Kidney epithelial cell (primary cell): ENCODE data around the gene PAFAH1B2. TPM values are rescaled to one million over a fixed set of nuclear protein-coding genes. Genes with fewer than 3 reads are reported as not detected.

Source experiments
- DNase-seq: peaks from one replicate; pipeline ENCODE4 v3.0.0-alpha.2; 2010; ENCODE audit warnings: low read depth
- H3K27me3 ChIP-seq: 2 replicates; pipeline ENCODE4 v1.6.0; 2011; ENCODE audit warnings: low read length; ENCODE audit not compliant: control insufficient read depth, insufficient read depth
- H3K36me3 ChIP-seq: 2 replicates; pipeline ENCODE4 v1.5.1; 2011; ENCODE audit warnings: low read length; ENCODE audit not compliant: control insufficient read depth, insufficient read depth
- H3K4me3 ChIP-seq: 2 replicates; pipeline ENCODE4 v1.5.1; 2011; ENCODE audit warnings: low read depth, mild to moderate bottlenecking, control low read depth, low read length
- CTCF ChIP-seq: IDR thresholded peaks from 2 replicates; pipeline ENCODE4 v1.5.1; 2011; ENCODE audit warnings: mild to moderate bottlenecking, moderate library complexity, low read length, control low read depth, inconsistent platforms; ENCODE audit not compliant: insufficient read depth, poor library complexity, severe bottlenecking
- total RNA-seq: library from RNA; depleted of rRNA; stranded (reverse); fragments of >200 nt; gene quantifications from 2 replicates; pipeline ENCODE4 v1.2.3, GENCODE V29; 2015

Gene PAFAH1B2
- total RNA-seq, 1 donor from 2014 or later = 116 TPM

GRCh38 chr11:117170210-117170609 lies 26.1 kb downstream of the PAFAH1B2 start:
- no peaks in the 10 kb centered on the region for H3K27me3 ChIP-seq
- TF ChIP-seq CTCF = no peak
- no peak overlapping the region for H3K4me3 ChIP-seq
- DNase-seq = no peak
- H3K36me3 ChIP-seq = no peaks in the 10 kb centered on the region

DNA sequence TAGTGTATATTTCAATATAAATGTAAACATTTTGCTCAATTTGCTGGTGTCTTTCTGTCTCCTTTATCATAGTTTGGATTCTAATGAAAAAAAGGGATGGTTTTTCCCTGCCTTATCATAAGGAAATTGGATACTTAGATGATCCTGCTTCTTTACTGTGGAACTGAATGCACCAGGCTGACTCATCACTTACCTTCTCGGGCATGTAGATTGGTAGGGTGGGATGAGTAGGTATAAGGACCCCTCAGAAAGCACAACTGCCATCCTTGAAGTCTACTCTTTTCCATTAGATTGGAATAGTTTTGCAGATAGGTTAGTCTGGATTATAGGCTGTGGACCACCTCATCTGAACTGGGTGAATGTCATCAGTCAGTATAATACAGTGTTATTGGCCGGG lies 26.9 kb downstream of the PAFAH1B2 start:
- TF ChIP-seq CTCF = no peak
- no peaks in the 10 kb centered on the region for H3K36me3 ChIP-seq
- no peaks in the 10 kb centered on the region for H3K27me3 ChIP-seq
- no peak overlapping the region for H3K4me3 ChIP-seq
- DNase-seq = no peak

- no peak for TF ChIP-seq CTCF
- no peaks in the 10 kb centered on the region for H3K27me3 ChIP-seq
- H3K36me3 ChIP-seq = no peaks in the 10 kb centered on the region
- no peak overlapping the region for H3K4me3 ChIP-seq
- DNase-seq = no peak
Measured at GRCh38 chr11:117171404-117172061, 27.4 kb downstream of the PAFAH1B2 start.

DNA sequence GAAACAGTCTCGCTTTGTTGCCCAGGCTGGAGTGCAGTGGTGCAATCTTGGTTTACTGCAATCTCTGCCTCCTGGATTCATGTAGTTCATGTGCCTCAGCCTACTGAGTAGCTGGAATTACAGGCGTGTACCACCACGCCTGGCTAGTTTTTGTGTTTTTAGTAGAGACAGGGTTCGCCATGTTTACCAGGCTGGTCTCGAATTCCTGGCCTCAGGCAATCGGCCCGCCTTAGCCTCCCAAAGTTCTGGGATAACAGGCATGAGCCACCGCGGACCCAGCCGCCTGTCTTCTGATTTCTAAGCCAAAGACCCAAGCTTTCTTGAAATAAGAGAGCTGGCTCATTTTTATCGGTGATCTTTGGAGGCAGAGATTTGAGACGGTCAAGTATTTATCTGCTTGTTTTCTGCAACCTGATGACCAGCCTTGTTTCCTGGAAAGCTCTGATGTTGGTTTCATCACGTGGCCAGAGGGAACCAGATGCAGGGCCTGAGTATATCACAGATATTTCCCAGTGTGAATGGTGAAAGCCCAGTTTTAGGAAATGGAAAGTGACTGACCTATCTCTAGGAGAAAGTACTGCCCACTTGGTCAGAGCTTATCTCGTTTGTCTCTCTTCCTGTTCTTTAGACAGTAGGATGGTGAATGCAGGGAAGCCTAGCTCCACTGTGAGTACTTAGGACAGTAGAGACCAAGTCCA lies 28.8 kb downstream of the PAFAH1B2 start:
- no peak for DNase-seq
- H3K27me3 ChIP-seq = no peaks in the 10 kb centered on the region

GRCh38 chr11:117175104-117175503 lies 31.0 kb downstream of the PAFAH1B2 start:
- no peak for TF ChIP-seq CTCF
- H3K4me3 ChIP-seq = no peak overlapping the region
- H3K27me3 ChIP-seq = no peaks in the 10 kb centered on the region
- no peak for DNase-seq
- H3K36me3 ChIP-seq = no peaks in the 10 kb centered on the region

More for the DNA sequence above, 28.8 kb downstream of the PAFAH1B2 start:
- no peak for TF ChIP-seq CTCF
- no peak overlapping the region for H3K4me3 ChIP-seq
- H3K36me3 ChIP-seq = no peaks in the 10 kb centered on the region
